B cell (primary cell): Measurements from ENCODE around the gene LY9. TPM values are rescaled to one million over a fixed set of nuclear protein-coding genes. Genes with fewer than 3 reads are reported as not detected.

ENCODE experiments used
- ATAC-seq: fragments of 200-7000 bp; cut with Tn5 transposase; one replicate; pipeline ENCODE4 v1.10.0; 2021; ENCODE audit warnings: low read depth, mild to moderate bottlenecking, moderate number of reproducible peaks, moderate library complexity
- CTCF ChIA-PET: fragments of 350-600 bp; sonication (Branson Sonifier 250); formaldehyde crosslinking; loops from one replicate; lab custom pipeline; 2021; ENCODE audit warnings: antibody characterized with exemption, inconsistent platforms; lab: Charles Lee
- POLR2A ChIA-PET: fragments of 350-600 bp; sonication (Branson Sonifier 250); formaldehyde crosslinking; loops from one replicate; lab custom pipeline; 2021; ENCODE audit warnings: antibody characterized with exemption; lab: Charles Lee
- DNase-seq: peaks from one replicate; pipeline ENCODE4 v3.0.0; 2013
- H2AFZ ChIP-seq: 2 replicates; pipeline ENCODE4 v1.6.1; 2012; ENCODE audit warnings: mild to moderate bottlenecking, low read depth, low read length; ENCODE audit not compliant: insufficient read depth, poor library complexity, severe bottlenecking
- H3K27ac ChIP-seq, 2 donors: 1 replicate in 1 of 2; 2 replicates in 1 of 2; pipeline ENCODE4 v1.5.1; 2012 to 2013; ENCODE audit warnings: low read length in 2 of 2, mild to moderate bottlenecking in 2 of 2, moderate library complexity in 1 of 2
- H3K27me3 ChIP-seq, 4 experiments: fragments of 200-600 bp in 1 of 4; sonication (generic) in 1 of 4; replicated peaks in 1 of 4; 1 replicate in 2 of 4; 2 replicates in 2 of 4; pipeline versions ENCODE4 v1.6.1 to v1.7.0; 2013 to 2016; ENCODE audit warnings: low read length in 3 of 4, mild to moderate bottlenecking in 2 of 4, mixed read lengths in 1 of 4, moderate library complexity in 1 of 4; ENCODE audit not compliant: insufficient read depth in 4 of 4, control insufficient read depth in 3 of 4; ENCODE audit errors: control extremely low read depth in 1 of 4
- H3K36me3 ChIP-seq, 2 experiments: replicated peaks in 1 of 2; 1 replicate in 1 of 2; 2 replicates in 1 of 2; pipeline versions ENCODE4 v1.6.1 to v1.7.1; 2013; ENCODE audit warnings: low read length in 1 of 2; ENCODE audit not compliant: insufficient read depth in 2 of 2, control insufficient read depth in 1 of 2; ENCODE audit errors: control extremely low read depth in 1 of 2, extremely low read depth in 1 of 2
- H3K4me1 ChIP-seq, 2 donors: fragments of 200-600 bp in 1 of 2; sonication (generic) in 1 of 2; 1 replicate in 1 of 2; 2 replicates in 1 of 2; pipeline versions ENCODE4 v1.5.1 to v1.6.1; 2013 to 2017; ENCODE audit warnings: low read length in 2 of 2; ENCODE audit not compliant: control insufficient read depth in 2 of 2, insufficient read depth in 2 of 2
- H3K4me2 ChIP-seq: replicated peaks from 2 replicates; pipeline ENCODE3; 2012; ENCODE audit warnings: mild to moderate bottlenecking, low read depth, low read length; ENCODE audit not compliant: poor library complexity, severe bottlenecking
- H3K4me3 ChIP-seq, 5 experiments: fragments of 200-600 bp in 1 of 5; sonication (generic) in 1 of 5; 1 replicate in 3 of 5; 2 replicates in 2 of 5; pipeline versions ENCODE4 v1.5.1 to v1.7.0; 2011 to 2016; ENCODE audit warnings: low read length in 4 of 5, mild to moderate bottlenecking in 4 of 5, low read depth in 2 of 5, control low read depth in 1 of 5, moderate library complexity in 1 of 5; ENCODE audit not compliant: insufficient read depth in 1 of 5; ENCODE audit errors: control extremely low read depth in 1 of 5, extremely low read depth in 1 of 5
- H3K79me2 ChIP-seq: fragments of 200-600 bp; sonication (generic); one replicate; pipeline ENCODE4 v1.6.0; 2016; ENCODE audit warnings: low read length; ENCODE audit not compliant: control insufficient read depth, insufficient read depth
- H3K9ac ChIP-seq: fragments of 200-600 bp; sonication (generic); 2 replicates; pipeline ENCODE4 v1.6.1; 2017; ENCODE audit warnings: mild to moderate bottlenecking, low read length, moderate library complexity
- H3K9me3 ChIP-seq, 3 donors: one replicate each; pipeline versions ENCODE4 v1.6.1 to v1.7.1; 2013; ENCODE audit warnings: low read length in 2 of 3; ENCODE audit not compliant: control insufficient read depth in 2 of 3, insufficient read depth in 1 of 3; ENCODE audit errors: control extremely low read depth in 1 of 3
- H4K20me1 ChIP-seq: 2 replicates; pipeline ENCODE4 v1.6.0; 2012; ENCODE audit warnings: mild to moderate bottlenecking, low read length; ENCODE audit not compliant: insufficient read depth, control insufficient read depth, poor library complexity, severe bottlenecking
- H3K27ac Mint-ChIP-seq: one replicate; pipeline ENCODE4 v1.8.0; 2021; ENCODE audit warnings: mixed read lengths
- H3K27me3 Mint-ChIP-seq: one replicate; pipeline ENCODE4 v1.8.0; 2021; ENCODE audit warnings: mixed read lengths
- H3K4me1 Mint-ChIP-seq: one replicate; pipeline ENCODE4 v1.8.0; 2021; ENCODE audit warnings: mixed read lengths
- H3K4me3 Mint-ChIP-seq: one replicate; pipeline ENCODE4 v1.8.0; 2021; ENCODE audit warnings: mixed read lengths
- H3K9me3 Mint-ChIP-seq: one replicate; pipeline ENCODE4 v1.8.0; 2022; ENCODE audit warnings: mixed read lengths; ENCODE audit not compliant: insufficient read depth
- EZH2 ChIP-seq: IDR thresholded peaks from 2 replicates; pipeline ENCODE4 v1.6.1; 2012; ENCODE audit warnings: borderline replicate concordance, low read depth, mild to moderate bottlenecking, moderate library complexity, low read length; ENCODE audit not compliant: insufficient read depth, poor library complexity, severe bottlenecking
- WGBS: methylation state at CpG from one replicate; pipeline ENCODE4 v1.1.5; 2013; ENCODE audit warnings: missing lambda C conversion rate; ENCODE audit not compliant: insufficient coverage; 5-methylcytosine and 5-hydroxymethylcytosine counted together
- intact Hi-C: fragments of 100-400 bp; cut with micrococcal nuclease; formaldehyde crosslinking; loops from one replicate; pipeline ENCODE4 v1.10.0; 2022
- polyA plus RNA-seq: library from polyadenylated mRNA; depleted of rRNA; stranded (reverse); fragments of >200 nt; gene quantifications from 2 replicates; pipeline ENCODE4 v1.2.3, GENCODE V29; 2012
- total RNA-seq, 2 donors: library from RNA; stranded (reverse); fragments of 120-200 nt in 1 of 2; gene quantifications; 1 replicate in 1 of 2; 2 replicates in 1 of 2; pipeline versions ENCODE4 v1.2.3 to v1.2.4, GENCODE V29; 2013 to 2022
- TF ChIP-seq, protein P1 (sequence below): fragments of 200-600 bp; IDR thresholded peaks from one replicate; pipeline ENCODE4 v1.8.0; 2022; ENCODE audit warnings: antibody characterized with exemption, mild to moderate bottlenecking

The LY9 gene
- total and polyA plus RNA-seq, 2 donors (not counting 1 experiment from before 2014, with no cell fraction given) = 252 to 365 TPM

DNA sequence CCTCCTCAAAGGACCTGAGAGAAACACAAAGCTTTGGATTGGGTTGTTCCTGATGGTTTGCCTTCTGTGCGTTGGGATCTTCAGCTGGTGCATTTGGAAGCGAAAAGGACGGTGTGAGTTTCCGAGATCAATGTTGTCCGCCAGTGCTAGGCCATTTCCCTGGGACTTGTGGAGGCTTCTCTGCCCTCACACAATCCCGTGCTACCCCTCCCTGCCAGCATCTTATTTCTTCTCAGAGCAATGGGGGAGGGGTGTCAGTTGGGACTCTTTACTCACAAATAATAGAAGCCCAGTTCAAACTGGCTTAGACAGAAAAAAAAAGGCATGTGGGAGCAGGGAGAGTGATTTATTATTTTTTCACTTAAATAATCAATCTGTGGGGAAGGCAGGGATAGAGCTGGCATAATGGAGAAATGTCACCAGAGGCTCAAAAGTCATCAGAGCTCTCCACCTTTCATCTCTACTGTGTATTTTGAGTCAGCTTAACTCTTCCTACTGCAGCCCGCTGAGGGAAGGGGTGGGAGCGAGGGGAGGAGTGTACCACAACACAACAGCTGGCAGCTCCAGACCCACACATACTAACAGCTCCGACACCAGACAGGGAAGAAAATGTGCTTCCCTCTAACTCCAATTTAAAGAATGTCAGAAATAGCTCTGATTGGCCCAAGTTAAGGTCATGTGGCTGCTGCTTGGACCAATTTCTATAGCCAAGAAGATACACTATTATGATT, 22.4 kb downstream of the LY9 start:
- Mint-ChIP-seq H3K27ac (peak overlapping the region; percentile 20), H3K27me3 (no peaks in the 10 kb centered on the region), H3K4me1 (peaks cover 3% of the 10 kb centered on the region), H3K4me3 (no peak overlapping the region), H3K9me3 (no peaks in the 10 kb centered on the region)
- H4K20me1 ChIP-seq = peaks cover 11% of the 10 kb centered on the region
- no peaks in the 10 kb centered on the region for H3K27me3 ChIP-seq
- peaks cover 18 to 89% of the 10 kb centered on the region in 2 experiments for H3K36me3 ChIP-seq
- intact Hi-C loops = no loop called here
- no peak overlapping the region for H3K9ac ChIP-seq
- ChIA-PET POLR2A (no interaction called here), CTCF (interaction anchor here (0.9 to 2.0 kb wide), 8 partner anchors 11 to 143 kb away, joined by 3 to 5 read pairs (median 4); no protein-coding TSS in a partner anchor)
- TF ChIP-seq EZH2 = no peak
- TF ChIP-seq, protein P1, sequence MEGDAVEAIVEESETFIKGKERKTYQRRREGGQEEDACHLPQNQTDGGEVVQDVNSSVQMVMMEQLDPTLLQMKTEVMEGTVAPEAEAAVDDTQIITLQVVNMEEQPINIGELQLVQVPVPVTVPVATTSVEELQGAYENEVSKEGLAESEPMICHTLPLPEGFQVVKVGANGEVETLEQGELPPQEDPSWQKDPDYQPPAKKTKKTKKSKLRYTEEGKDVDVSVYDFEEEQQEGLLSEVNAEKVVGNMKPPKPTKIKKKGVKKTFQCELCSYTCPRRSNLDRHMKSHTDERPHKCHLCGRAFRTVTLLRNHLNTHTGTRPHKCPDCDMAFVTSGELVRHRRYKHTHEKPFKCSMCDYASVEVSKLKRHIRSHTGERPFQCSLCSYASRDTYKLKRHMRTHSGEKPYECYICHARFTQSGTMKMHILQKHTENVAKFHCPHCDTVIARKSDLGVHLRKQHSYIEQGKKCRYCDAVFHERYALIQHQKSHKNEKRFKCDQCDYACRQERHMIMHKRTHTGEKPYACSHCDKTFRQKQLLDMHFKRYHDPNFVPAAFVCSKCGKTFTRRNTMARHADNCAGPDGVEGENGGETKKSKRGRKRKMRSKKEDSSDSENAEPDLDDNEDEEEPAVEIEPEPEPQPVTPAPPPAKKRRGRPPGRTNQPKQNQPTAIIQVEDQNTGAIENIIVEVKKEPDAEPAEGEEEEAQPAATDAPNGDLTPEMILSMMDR = no peak
- H3K9me3 ChIP-seq = no peaks in the 10 kb centered on the region
- ATAC-seq = no peak
- H3K4me1 ChIP-seq = no peaks in the 10 kb centered on the region
- no peak overlapping the region for H3K4me3 ChIP-seq
- no peaks in the 10 kb centered on the region for H3K79me2 ChIP-seq
- 97% methylated on average over 5 of the region's 9 CpGs for WGBS
- no peak overlapping the region for H2AFZ ChIP-seq
- no peak overlapping the region for H3K27ac ChIP-seq
- H3K4me2 ChIP-seq = no peak overlapping the region
- no peak for DNase-seq

DNA sequence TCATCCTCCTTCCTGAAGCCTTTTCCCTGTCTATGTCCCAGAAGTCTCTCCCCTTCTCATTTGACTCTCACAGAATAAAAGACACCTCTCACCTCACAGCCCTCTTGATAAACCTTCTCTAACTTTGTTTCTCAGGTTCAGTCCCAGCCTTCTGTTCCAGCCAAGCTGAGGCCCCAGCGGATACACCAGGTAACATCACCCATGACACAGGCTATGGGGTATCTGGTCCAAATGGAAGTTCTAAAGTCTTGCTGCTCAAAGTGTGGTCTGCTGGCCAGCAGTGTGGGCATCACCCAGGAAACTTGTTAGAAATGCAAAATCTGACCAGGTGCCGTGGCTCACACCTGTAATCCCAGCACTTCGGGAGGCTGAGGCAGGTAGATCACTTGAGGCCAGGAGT, 23.2 kb downstream of the LY9 start:
- POLR2A ChIA-PET = no interaction called here

More for the DNA sequence above, 23.2 kb downstream of the LY9 start:
- Histone ChIP-seq H3K27me3 (no peaks in the 10 kb centered on the region), H3K27ac (no peak overlapping the region), H3K36me3 (peaks cover 23 to 89% of the 10 kb centered on the region in 2 experiments), H3K9ac (no peak overlapping the region), H3K9me3 (no peaks in the 10 kb centered on the region), H3K79me2 (no peaks in the 10 kb centered on the region), H4K20me1 (peaks cover 2% of the 10 kb centered on the region), H2AFZ (no peak overlapping the region), H3K4me1 (no peaks in the 10 kb centered on the region), H3K4me3 (no peak overlapping the region), H3K4me2 (no peak overlapping the region)
- no peak for ATAC-seq
- DNase-seq = peak; percentile 25
- Mint-ChIP-seq H3K4me3 (no peak overlapping the region), H3K4me1 (peaks cover 2% of the 10 kb centered on the region), H3K27ac (peak overlapping the region; percentile 17), H3K27me3 (no peaks in the 10 kb centered on the region), H3K9me3 (no peaks in the 10 kb centered on the region)
- CTCF ChIA-PET = interaction anchor here (0.9 to 2.0 kb wide), 6 partner anchors 11 to 134 kb away, joined by 3 to 5 read pairs (median 4); no protein-coding TSS in a partner anchor
- intact Hi-C loops = no loop called here
- 71% methylated on average over 3 of the region's 3 CpGs for WGBS
- TF ChIP-seq, protein P1 = no peak
- TF ChIP-seq EZH2 = no peak
